Posterior cingulate gyrus (tissue), 11 donors: ENCODE measurements around the gene PER1.

Experiments used
- DNase-seq, 10 donors: peaks; one replicate each; pipeline versions ENCODE4 v3.0.0 to v3.0.0-alpha.2; 2020 to 2021; ENCODE audit warnings: mixed read lengths in 3 of 10
- intact Hi-C: fragments of 100-400 bp; cut with DNase I; formaldehyde crosslinking; loops from one replicate; pipeline ENCODE4 v1.15.1; 2023

Gene PER1

GRCh38 chr17:8156246-8156992 is 4.2 kb upstream of the PER1 start:
- peak; percentile 98 to 100 (median 99) for DNase-seq
- intact Hi-C loops = loop anchor here (1.0 to 5.0 kb wide), 2 partner anchors 18 to 34 kb away; partner anchors contain the start of gene HES7

GRCh38 chr17:8155996-8156245 is 3.7 kb upstream of the PER1 start:
- intact Hi-C loops = loop anchor here (1.0 to 5.0 kb wide), 2 partner anchors 18 to 34 kb away; partner anchors contain the start of gene HES7
- peak in 2 of 10 donors; percentile 52 to 69 for DNase-seq

- intact Hi-C loops = loop anchor here (5.0 kb wide), 1 partner anchor 33 kb away; the partner anchor contains the start of gene HES7
- DNase-seq = peak in 2 of 10 donors; percentile 15 to 38
Measured at GRCh38 chr17:8155231-8155995, 3.2 kb upstream of the PER1 start.

- DNase-seq = no peak
- intact Hi-C loops = loop anchor here (5.0 kb wide), 1 partner anchor 32 kb away; the partner anchor contains the start of gene HES7
Measured at GRCh38 chr17:8154608-8155155, 2.5 kb upstream of the PER1 start.

GRCh38 chr17:8153957-8154607 is 1.9 kb upstream of the PER1 start:
- peak; percentile 95 to 99 (median 98) for DNase-seq
- intact Hi-C loops = no loop called here

- peak; percentile 63 to 96 (median 66) for DNase-seq
- intact Hi-C loops = no loop called here
Measured at GRCh38 chr17:8153525-8153956, 1.3 kb upstream of the PER1 start.

GRCh38 chr17:8153031-8153451 is 837 bp upstream of the PER1 start:
- DNase-seq = peak in 1 of 10 donors; percentile 50
- intact Hi-C loops = no loop called here

GRCh38 chr17:8151641-8152111 is 528 bp downstream of the PER1 start:
- DNase-seq = peak in 9 of 10 donors; percentile 55 to 94 (median 77)
- intact Hi-C loops = no loop called here

- intact Hi-C loops = no loop called here
- DNase-seq = peak; percentile 75 to 98 (median 86)
Measured at GRCh38 chr17:8151120-8151640, 1.0 kb downstream of the PER1 start.

- intact Hi-C loops = no loop called here
- peak in 2 of 10 donors; percentile 60 to 61 for DNase-seq
Measured at GRCh38 chr17:8150194-8151119, 1.7 kb downstream of the PER1 start.

GRCh38 chr17:8149419-8150193 is 2.6 kb downstream of the PER1 start:
- intact Hi-C loops = no loop called here
- DNase-seq = peak in 2 of 10 donors; percentile 37 to 72

- intact Hi-C loops = no loop called here
- peak in 2 of 10 donors; percentile 25 to 59 for DNase-seq
Measured at GRCh38 chr17:8148560-8148959, 3.6 kb downstream of the PER1 start.

- intact Hi-C loops = no loop called here
- DNase-seq = peak in 2 of 10 donors; percentile 50 to 56
Measured at GRCh38 chr17:8147805-8148404, 4.3 kb downstream of the PER1 start.

GRCh38 chr17:8147141-8147804 is 4.9 kb downstream of the PER1 start:
- DNase-seq = peak in 2 of 10 donors; percentile 57 to 72
- intact Hi-C loops = no loop called here

GRCh38 chr17:8146381-8147140 is 5.6 kb downstream of the PER1 start:
- intact Hi-C loops = no loop called here
- DNase-seq = peak in 2 of 10 donors; percentile 42 to 45

GRCh38 chr17:8145811-8146210 is 6.4 kb downstream of the PER1 start:
- intact Hi-C loops = no loop called here
- peak in 3 of 10 donors; percentile 38 to 67 (median 61) for DNase-seq
